NCI-H69 (cell line): ENCODE measurements around the gene SPINT4.

Source experiments
- DNase-seq: peaks from one replicate; lab custom pipeline; 2025; lab: John Stamatoyannopoulos, UW

The SPINT4 gene

DNA sequence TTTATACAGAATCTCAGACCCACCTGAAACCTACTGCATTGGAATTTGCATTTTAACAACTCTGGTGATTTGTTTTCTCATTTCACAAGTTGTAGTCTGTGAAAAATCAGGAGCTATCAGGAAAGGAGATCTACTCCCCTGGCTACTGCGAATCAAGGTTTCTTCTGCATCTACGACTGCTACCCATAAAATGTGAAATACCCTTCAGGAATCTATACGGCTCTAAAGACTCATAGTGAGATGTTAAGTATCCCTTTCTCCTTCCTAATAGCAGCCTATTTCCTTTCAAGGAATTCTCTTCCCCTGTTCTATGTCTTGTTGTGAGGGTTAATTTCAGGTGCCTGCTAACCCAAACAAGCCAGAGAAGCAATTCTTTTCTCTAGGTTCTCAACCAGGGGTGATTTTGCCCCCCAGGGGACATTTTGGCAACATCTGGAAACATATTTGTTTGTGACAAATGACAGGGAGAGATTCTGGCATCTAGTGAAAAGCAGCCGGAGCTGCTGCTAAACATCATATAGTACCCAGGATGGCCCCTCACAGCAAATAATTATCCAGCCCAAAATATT lies 43.2 kb downstream of the SPINT4 start:
- DNase-seq: no peak

GRCh38 chr20:45765980-45766379 lies 43.8 kb downstream of the SPINT4 start:
- DNase-seq: no peak

DNA sequence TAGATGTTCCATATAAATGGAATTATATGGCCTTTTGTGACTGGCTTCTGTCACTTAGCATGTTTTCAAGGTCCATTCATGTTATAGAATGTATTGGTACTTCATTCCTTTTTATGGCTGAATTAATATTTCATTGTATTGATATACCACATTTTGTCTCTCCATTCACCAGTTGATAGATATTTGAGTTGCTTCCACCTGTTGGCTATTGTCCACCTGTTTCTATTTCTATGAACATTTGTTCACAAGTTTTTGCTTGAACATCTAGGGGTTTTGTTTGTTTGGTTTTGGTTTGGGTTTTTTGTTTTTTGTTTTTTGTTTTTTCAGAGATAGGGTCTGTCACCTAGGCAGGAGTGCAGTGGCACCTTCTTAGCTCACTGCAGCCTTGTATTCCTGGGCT lies 46.3 kb downstream of the SPINT4 start:
- no peak for DNase-seq

DNA sequence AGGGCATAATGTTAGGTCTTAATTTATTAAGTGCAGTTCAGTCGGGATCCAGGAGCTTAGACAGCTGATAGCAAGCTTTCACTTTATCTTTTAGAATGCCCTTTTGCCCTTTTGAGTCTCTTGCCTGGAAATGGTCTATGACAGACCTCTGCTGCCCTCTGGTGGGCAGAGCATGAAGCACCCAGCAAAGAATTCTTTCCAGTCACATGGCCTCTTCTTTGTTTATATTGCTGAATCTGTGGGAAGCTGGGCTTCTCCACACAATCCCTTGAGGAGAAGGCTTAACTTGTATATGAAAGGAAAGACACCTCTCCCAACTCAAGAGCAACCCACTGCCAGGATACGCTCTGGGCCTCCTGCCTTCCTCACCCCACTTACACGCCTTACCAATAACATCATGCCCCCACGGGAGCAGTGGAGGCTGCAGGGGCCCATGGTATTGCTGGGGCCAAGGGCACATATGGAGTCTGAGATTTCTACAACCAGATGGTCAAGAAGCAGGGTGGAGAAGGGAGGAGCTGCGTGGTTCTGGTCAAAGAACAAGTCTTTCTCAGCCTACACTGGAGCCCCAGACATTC lies 49.1 kb downstream of the SPINT4 start:
- peak; percentile 65 for DNase-seq

DNA sequence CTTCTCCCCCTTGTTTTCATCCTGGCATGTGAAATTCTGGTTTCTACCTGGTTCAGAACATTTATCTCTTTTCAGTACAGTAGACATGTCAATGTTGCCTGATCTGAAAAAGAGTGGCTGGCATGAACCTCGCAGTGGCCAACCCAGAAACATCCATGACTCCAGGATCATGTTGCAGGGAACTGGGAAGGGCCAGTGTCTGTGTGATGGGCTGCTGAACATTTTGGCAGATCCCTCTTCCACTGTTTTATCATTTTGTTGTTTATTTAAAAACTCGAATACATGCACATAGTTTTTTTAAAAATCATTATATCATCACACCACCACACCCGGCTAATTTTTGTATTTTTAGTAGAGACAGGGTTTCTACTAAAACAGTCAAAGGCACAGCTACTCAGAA lies 50.5 kb downstream of the SPINT4 start:
- DNase-seq: no peak

GRCh38 chr20:45774945-45775344 lies 52.8 kb downstream of the SPINT4 start:
- DNase-seq: no peak

DNA sequence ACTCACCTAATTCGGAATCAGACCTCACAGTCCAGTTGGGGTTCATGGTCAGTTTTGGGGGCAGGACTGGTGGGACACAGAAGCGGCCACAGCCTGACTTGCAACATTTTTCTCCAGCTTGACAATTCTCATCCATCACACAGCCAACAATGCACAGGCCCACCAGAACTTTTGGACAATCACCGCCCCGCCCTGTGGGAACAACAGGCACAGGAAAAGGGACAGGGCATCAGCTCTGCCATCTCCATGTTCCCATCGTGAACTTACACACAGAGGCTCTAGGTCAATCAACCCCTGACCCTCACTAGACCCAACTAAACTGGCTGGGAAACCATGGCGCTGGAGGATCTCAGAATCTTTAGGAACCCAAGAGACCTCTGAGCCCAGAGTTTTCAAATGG lies 53.3 kb downstream of the SPINT4 start:
- no peak for DNase-seq
